ENCODE results near the gene ARPC2. TPM values are rescaled to one million over a fixed set of nuclear protein-coding genes. Genes with fewer than 3 reads are reported as not detected.

The ARPC2 gene
- total and polyA plus RNA-seq, 4 donors = 163 to 248 (median 214) TPM

Other genes with a start within 250 kb of the ARPC2 start
- 10 to 100 TPM; 46.9 to 54.3 TPM for gene TNS1, start 214.2 kb upstream of the ARPC2 start, total RNA-seq
- gene TNS1, start 214.2 kb upstream of the ARPC2 start, polyA plus RNA-seq (ENCODE audit: insufficient read length in 2 of 2) = 10 to 100 TPM; 61.9 to 64.5 TPM
- gene RUFY4, start 147.9 kb upstream of the ARPC2 start, total RNA-seq = under 1 TPM; 0.06 to 0.10 TPM
- gene RUFY4, start 147.9 kb upstream of the ARPC2 start, polyA plus RNA-seq (ENCODE audit: insufficient read length in 2 of 2) = under 1 TPM; 0.32 to 0.67 TPM
- gene CXCR2, start 91.2 kb upstream of the ARPC2 start, total RNA-seq = 1 to 10 TPM in 1 of 2 donors, under 1 TPM in 1; 0.06 to 3.3 TPM
- gene CXCR2, start 91.2 kb upstream of the ARPC2 start, polyA plus RNA-seq (ENCODE audit: insufficient read length in 2 of 2) = under 1 TPM; 0.16 to 0.26 TPM
- gene CXCR1, start 50.2 kb upstream of the ARPC2 start, total RNA-seq = under 1 TPM in 1 of 2 donors, not detected in 1; 0.89 TPM
- gene CXCR1, start 50.2 kb upstream of the ARPC2 start, polyA plus RNA-seq (ENCODE audit: insufficient read length in 2 of 2) = not detected
- gene GPBAR1, start 43.8 kb downstream of the ARPC2 start, total RNA-seq = under 1 TPM; 0.30 to 0.44 TPM
- under 1 TPM; 0.36 to 0.74 TPM for gene GPBAR1, start 43.8 kb downstream of the ARPC2 start, polyA plus RNA-seq (ENCODE audit: insufficient read length in 2 of 2)
- gene AAMP, start 52.9 kb downstream of the ARPC2 start, total RNA-seq = 100 to 1,000 TPM in 1 of 2 donors, 10 to 100 TPM in 1; 82.1 to 104 TPM
- gene AAMP, start 52.9 kb downstream of the ARPC2 start, polyA plus RNA-seq (ENCODE audit: insufficient read length in 2 of 2) = 100 to 1,000 TPM; 123 to 128 TPM
- 10 to 100 TPM; 45.7 to 72.7 TPM for gene PNKD, start 53.3 kb downstream of the ARPC2 start, total RNA-seq
- gene PNKD, start 53.3 kb downstream of the ARPC2 start, polyA plus RNA-seq (ENCODE audit: insufficient read length in 2 of 2) = 100 to 1,000 TPM in 1 of 2 donors, 10 to 100 TPM in 1; 96.0 to 101 TPM
- 10 to 100 TPM; 49.9 to 93.4 TPM for gene TMBIM1, start 75.3 kb downstream of the ARPC2 start, total RNA-seq
- 10 to 100 TPM; 21.6 to 34.2 TPM for gene TMBIM1, start 75.3 kb downstream of the ARPC2 start, polyA plus RNA-seq (ENCODE audit: insufficient read length in 2 of 2)
- 1 to 10 TPM; 1.2 to 6.6 TPM for gene CATIP, start 139.7 kb downstream of the ARPC2 start, total RNA-seq
- 1 to 10 TPM; 3.4 to 4.4 TPM for gene CATIP, start 139.7 kb downstream of the ARPC2 start, polyA plus RNA-seq (ENCODE audit: insufficient read length in 2 of 2)
- gene SLC11A1, start 165.1 kb downstream of the ARPC2 start, total RNA-seq = 1 to 10 TPM; 1.9 to 5.0 TPM
- gene SLC11A1, start 165.1 kb downstream of the ARPC2 start, polyA plus RNA-seq (ENCODE audit: insufficient read length in 2 of 2) = 1 to 10 TPM; 1.5 to 4.0 TPM
- 100 to 1,000 TPM in 1 of 2 donors, 10 to 100 TPM in 1; 31.6 to 104 TPM for gene CTDSP1, start 182.7 kb downstream of the ARPC2 start, total RNA-seq
- 10 to 100 TPM; 69.6 to 78.4 TPM for gene CTDSP1, start 182.7 kb downstream of the ARPC2 start, polyA plus RNA-seq (ENCODE audit: insufficient read length in 2 of 2)
- under 1 TPM in 1 of 2 donors, not detected in 1; 0.11 TPM for gene VIL1, start 201.9 kb downstream of the ARPC2 start, total RNA-seq
- gene VIL1, start 201.9 kb downstream of the ARPC2 start, polyA plus RNA-seq (ENCODE audit: insufficient read length in 2 of 2) = 1 to 10 TPM in 1 of 2 donors, under 1 TPM in 1; 0.48 to 1.3 TPM